HG03432 (cell line): ENCODE results near the gene LCORL.

Experiments
- ATAC-seq: cut with Tn5 transposase; IDR thresholded peaks from one replicate; pipeline ENCODE4 v1.9.1; 2021; ENCODE audit warnings: mild to moderate bottlenecking, moderate library complexity; ENCODE audit not compliant: unreplicated experiment

Gene LCORL

DNA sequence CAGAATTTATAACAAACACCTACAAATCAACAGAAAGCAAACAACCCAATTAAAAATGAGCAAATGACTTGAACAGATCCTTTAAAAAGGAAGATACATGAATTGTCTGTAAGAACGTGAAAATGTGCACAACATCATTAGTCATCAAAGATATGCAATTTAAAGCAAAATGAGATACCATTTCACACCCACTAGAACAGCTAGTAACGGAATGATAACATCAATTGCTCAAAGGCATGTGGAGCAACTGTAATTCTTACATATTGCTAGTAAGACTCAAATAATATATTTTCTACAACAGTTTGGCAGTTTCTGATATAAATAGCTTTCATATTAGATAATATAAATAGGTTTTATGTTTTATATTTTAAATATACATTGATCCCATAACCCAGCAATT, 82.5 kb downstream of the LCORL start:
- ATAC-seq = no peak

- no peak for ATAC-seq
These were observed 87.3 kb downstream of the LCORL start for GRCh38 chr4:17934286-17934685.

- ATAC-seq = no peak
These were observed 88.4 kb downstream of the LCORL start for GRCh38 chr4:17933126-17933525.

DNA sequence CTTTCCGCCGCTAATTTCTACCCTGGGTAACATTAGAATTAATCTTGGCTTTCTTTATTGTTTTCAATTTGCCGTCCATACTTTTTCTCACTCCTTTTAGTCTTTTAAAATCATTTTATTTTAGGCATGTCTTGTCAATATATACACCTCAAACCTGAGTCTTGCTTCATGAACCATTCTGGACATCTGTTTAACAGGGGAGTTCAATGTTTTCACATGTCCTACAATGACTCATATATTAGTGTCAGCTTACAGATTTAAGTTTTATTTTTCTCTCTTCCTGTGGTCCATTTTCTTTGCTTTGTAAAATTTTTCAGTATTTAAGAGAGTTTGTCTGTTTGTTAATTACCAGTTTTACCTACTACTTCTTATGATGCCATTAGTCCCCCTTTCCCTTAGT, 89.5 kb downstream of the LCORL start:
- ATAC-seq = no peak

DNA sequence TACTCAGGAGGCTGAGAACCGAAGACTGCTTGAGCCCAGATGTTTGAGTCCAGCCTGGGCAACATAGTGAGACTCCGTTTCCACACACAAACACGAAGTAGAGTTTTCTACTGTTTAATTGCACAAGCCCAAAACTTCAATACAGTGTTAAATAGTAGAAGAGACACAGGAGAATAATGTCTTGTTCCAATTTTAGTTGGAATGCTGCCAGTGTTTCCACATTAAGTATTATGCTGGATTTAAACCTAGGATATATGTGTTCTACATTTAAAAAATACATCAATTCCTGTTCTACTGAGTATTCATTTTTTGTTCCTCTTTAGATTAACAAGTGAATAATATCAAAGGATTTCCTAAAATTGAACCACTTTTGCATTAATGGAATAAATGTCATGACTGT, 91.3 kb downstream of the LCORL start:
- ATAC-seq = no peak

DNA sequence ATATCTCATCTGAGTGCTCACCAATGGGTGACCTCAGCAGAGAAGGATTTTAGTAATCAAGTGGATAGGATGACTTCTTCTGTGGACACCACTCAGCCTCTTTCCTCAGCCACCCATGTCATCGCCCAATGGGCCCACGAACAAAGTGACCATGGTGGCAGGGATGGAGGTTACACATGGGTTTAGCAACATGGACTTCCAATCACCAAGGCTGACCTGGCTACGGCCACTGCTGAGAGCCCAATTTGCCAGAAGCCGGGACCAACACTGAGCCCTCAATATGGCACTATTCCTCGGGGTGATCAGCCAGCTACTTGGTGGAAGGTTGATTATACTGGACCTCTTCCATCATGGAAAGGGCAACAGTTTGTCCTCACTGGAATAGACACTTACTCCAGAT, 97.4 kb downstream of the LCORL start:
- ATAC-seq = no peak

DNA sequence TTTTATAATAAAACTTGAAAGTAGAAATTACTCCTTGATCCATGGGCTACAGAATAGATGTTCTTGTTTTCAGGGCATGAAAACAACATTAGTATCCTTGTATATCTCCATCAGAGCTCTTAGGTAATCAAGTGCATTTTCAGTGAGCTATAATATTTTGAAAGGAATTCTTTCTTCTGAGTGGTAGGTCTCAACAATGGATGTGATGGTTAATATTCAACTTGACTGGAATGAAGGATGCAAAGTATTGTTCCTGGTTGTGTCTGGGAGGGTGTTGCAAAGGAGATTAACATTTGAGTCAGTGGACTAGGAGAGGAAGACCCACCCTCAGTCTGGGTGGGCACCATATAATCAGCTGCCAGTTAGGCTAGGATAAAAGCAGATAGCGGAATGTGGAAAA, 100.1 kb downstream of the LCORL start:
- ATAC-seq = no peak

DNA sequence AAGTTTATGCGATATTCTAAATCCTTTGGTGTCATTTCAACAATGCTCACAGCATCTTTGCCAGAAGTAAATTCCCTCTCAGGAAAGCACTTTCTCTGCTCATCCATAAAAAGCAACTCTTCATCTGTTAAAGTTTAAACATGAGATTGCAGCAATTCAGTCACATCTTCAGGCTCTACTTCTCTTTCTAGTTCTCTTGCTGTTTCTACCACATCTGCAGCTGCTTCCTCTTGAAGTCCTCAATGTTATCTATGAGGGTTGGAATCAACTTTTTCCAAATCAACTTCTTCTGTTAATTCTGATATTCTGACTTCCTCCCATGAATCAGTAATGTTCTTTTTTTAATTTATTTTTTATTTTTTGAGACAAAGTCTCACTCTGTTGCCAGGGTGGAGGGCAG, 100.9 kb downstream of the LCORL start:
- no peak for ATAC-seq

- no peak for ATAC-seq
These were observed 106.1 kb downstream of the LCORL start for GRCh38 chr4:17915439-17915838.

- no peak for ATAC-seq
These were observed 109.5 kb downstream of the LCORL start for GRCh38 chr4:17912011-17912410.

- no peak for ATAC-seq
These were observed 109.9 kb downstream of the LCORL start for GRCh38 chr4:17911608-17912007.

- ATAC-seq = no peak
These were observed 123.0 kb downstream of the LCORL start for GRCh38 chr4:17898553-17899055.

DNA sequence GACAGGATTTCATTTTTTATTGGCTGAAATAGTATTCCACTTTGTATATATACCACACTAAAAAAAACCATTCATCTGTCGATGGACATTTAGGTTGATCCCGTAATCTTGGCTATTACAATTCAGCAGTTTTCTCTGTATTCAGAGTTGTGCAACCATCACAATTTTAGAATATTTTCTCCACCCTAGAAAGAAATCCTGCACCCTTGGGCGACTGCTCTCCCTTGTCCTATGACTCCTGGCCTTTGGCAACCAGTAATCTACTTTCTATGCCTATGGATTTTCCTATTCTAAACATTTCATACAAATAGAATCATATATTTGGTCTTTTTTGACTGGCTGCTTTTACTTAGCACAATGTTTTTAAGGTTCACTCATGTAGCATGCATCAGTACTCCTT, 126.1 kb downstream of the LCORL start:
- no peak for ATAC-seq

DNA sequence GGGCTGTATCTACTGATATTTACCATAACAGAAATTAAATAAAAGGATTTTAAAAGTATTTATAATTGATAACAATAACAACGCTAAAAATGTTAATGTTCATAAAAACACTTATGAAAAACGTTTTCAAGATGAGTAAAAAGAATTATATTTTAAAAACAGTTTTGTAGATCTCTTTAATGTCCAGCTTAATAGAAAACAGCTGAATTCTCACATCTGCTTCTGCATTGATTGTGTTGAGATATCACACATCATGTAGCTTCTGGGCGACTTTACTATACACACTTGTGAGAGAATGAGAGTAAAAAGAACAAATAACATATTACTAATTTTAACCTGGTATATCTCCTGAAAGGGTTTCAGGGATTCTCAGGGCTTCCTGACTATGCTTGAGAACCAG, 127.1 kb downstream of the LCORL start:
- ATAC-seq = no peak

DNA sequence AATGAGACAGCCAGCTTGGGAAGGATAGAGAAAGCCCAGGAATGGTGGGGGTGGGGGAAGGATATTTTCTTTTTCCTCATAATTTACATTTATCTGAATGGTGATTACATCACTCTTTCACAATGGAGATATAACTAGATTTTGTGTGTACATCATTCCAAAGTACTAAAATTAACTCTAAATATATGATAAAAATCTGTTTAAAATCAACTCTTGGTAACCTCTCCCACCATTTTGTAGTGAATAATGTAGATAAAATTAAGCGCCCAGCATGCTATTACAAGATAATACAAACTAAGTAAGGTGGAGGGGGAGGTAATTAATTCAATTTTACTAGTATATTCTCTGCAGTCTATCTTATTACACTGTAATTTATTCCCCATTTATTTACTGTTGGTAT, 131.9 kb downstream of the LCORL start:
- no peak for ATAC-seq

GRCh38 chr4:17884511-17884910, 137.0 kb downstream of the LCORL start:
- no peak for ATAC-seq

GRCh38 chr4:17884063-17884462, 137.5 kb downstream of the LCORL start:
- ATAC-seq = no peak

GRCh38 chr4:17877661-17878060, 143.9 kb downstream of the LCORL start:
- no peak for ATAC-seq

DNA sequence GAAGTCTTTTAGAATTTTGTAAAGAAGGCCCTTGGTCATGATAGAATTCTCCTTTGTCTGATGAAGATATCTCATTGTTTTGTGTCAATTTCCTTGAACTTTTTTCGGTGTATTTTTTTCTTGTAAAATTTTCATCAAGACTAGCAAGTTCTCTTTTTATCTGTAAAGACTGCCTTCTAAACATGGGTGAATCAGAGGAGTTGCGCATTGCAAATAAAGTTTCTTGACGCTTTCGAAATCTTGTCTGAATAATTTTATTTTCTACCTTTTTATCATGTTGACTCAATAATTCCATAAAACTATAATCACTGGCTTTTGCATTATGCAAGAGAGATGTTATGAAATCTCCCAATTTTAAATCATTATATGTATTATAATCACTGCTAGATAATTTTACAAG, 144.6 kb downstream of the LCORL start:
- ATAC-seq = no peak

DNA sequence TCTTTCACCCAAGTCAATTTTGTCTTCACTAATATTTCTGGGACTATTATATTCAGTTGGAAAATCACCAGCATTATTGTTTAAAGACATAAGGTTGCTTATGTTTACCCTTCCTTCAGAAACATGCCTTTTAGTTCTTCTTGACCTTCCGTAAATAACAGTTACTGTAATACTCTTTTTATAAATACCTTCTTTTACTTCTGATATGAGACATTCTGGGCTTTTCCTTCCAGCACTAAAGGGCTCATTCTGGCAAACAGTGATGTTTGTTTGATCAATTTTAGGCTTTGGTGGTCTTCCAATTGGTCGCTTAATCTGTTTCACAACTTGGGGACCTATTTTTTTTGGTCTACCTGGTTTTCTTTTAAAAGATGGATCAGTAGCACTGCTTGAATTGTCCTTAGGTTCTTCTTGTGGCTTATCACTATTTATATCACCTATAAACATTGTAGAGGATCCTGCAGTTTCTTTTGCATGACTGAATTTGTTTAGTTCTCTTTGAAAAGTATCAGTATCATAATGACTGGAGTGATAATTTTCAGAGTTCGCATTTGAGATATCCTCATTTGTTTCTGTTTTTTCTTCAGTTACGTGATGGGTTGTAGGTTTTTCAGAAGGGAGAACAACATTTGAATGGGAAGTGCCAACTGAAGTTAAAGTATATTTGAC, 146.0 kb downstream of the LCORL start:
- peak; percentile 99 for ATAC-seq

- no peak for ATAC-seq
These were observed 152.2 kb downstream of the LCORL start for GRCh38 chr4:17869327-17869726.

GRCh38 chr4:17867276-17867675, 154.3 kb downstream of the LCORL start:
- no peak for ATAC-seq

DNA sequence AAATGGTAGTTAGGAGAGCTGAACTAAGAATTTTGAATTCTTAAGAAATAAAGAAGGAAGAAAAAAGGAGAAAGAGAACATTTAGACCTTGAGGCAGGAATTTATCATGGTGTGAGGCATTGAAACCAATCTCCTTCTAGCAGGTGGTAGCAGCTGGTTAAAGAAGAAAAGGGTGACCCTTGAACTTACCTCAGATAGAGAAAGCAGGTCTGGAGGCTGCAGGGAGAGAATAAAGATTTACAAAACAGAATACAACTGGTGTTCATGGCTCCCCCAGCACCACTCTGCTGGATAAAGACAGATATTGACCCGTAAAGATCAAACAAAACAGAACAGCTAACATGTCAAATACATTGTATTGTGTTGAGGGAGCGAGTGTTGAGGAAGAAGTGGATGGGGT, 154.7 kb downstream of the LCORL start:
- no peak for ATAC-seq
